ENCODE measurements around the gene KCTD8.

DNA sequence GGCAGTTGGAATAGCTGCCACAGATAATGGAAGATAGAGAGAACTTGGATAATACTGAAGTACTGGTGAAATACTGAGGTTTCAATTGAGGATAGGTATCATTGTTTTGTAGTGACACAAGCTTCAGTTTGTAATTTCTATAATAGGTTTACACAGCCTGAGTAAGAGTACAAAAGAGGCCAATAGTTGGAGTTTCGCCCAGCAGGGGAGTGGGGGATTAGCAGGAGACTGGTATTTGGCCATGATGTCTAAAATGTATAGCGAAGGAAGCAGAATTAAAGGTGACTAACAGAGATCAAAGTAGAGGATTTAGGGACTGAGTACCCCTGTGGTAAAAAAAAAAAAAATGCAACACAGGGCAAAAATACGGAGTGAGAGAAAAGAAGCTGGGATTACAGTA is 129.5 kb downstream of the KCTD8 start:
- TF ChIP-seq, protein P1, sequence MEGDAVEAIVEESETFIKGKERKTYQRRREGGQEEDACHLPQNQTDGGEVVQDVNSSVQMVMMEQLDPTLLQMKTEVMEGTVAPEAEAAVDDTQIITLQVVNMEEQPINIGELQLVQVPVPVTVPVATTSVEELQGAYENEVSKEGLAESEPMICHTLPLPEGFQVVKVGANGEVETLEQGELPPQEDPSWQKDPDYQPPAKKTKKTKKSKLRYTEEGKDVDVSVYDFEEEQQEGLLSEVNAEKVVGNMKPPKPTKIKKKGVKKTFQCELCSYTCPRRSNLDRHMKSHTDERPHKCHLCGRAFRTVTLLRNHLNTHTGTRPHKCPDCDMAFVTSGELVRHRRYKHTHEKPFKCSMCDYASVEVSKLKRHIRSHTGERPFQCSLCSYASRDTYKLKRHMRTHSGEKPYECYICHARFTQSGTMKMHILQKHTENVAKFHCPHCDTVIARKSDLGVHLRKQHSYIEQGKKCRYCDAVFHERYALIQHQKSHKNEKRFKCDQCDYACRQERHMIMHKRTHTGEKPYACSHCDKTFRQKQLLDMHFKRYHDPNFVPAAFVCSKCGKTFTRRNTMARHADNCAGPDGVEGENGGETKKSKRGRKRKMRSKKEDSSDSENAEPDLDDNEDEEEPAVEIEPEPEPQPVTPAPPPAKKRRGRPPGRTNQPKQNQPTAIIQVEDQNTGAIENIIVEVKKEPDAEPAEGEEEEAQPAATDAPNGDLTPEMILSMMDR (IDR thresholded peaks at IDR 0.05; ENCODE audit: insufficient read depth, low read depth, low read length), result no peak
- TF ChIP-seq EZH2 (IDR thresholded peaks at IDR 0.05; ENCODE audit: insufficient read depth, low read length), result no peak
